K562 (cell line): Measurements from ENCODE around the gene YES1. TPM values are rescaled to one million over a fixed set of nuclear protein-coding genes. Genes with fewer than 3 reads are reported as not detected.
A peak's percentile ranks its signal among the peaks of the same experiment; 100 is the strongest.

Experiments used
- ATAC-seq: fragments of 200-7000 bp; cut with Tn5 transposase; 3 replicates; pipeline ENCODE4 v1.9.1; 2020; ENCODE audit warnings: moderate library complexity
- BruUV-seq: library from RNA; stranded (reverse); fragments of 400-500 nt; replicated peaks from 2 replicates; lab custom pipeline; 2021; lab: Mats Ljungman, UMichigan
- CTCF ChIA-PET: fragments of 300-600 bp; formaldehyde crosslinking; extraction: SDS; loops from one replicate; lab custom pipeline; 2021; ENCODE audit warnings: low intra/inter-chr PET ratio; lab: Yijun Ruan, JAX
- POLR2A ChIA-PET: fragments of 300-600, 350-650 bp; sonication (Branson Sonifier 250); formaldehyde crosslinking; extraction: SDS; loops from one replicate; lab custom pipeline; 2021; ENCODE audit warnings: antibody characterized with exemption, inconsistent platforms; lab: Yijun Ruan, JAX
- DNase-seq, 4 experiments: peaks; one replicate each; pipeline versions ENCODE4 v3.0.0 to v3.0.0-alpha.2; 2011 to 2018; ENCODE audit warnings: low spot score in 3 of 4, mixed read lengths in 3 of 4; ENCODE audit errors: extremely low read depth in 1 of 4
- FAIRE-seq: peaks from 2 replicates; lab custom pipeline; 2011; peaks lifted over from hg19 to GRCh38; lab: Jason Lieb, UNC
- H2AFZ ChIP-seq: 2 replicates; pipeline ENCODE4 v1.6.0; 2011; ENCODE audit warnings: low read depth, low read length, control low read depth, inconsistent platforms
- H3K27ac ChIP-seq: fragments of 200-600 bp; 3 replicates; pipeline ENCODE4 v1.8.0; 2011; ENCODE audit warnings: low read depth, mild to moderate bottlenecking, control low read depth, inconsistent platforms, low read length, moderate library complexity, mixed read lengths; ENCODE audit errors: extremely low read depth
- H3K27me3 ChIP-seq, 2 experiments: fragments of 300-600 bp in 1 of 2; 2 replicates in 1 of 2; 3 replicates in 1 of 2; pipeline versions ENCODE4 v1.6.0 to v1.8.0; 2011; ENCODE audit warnings: inconsistent platforms in 2 of 2, low read length in 2 of 2, mild to moderate bottlenecking in 1 of 2, mixed read lengths in 1 of 2, moderate library complexity in 1 of 2; ENCODE audit not compliant: control insufficient read depth in 2 of 2, insufficient read depth in 2 of 2
- H3K36me3 ChIP-seq: fragments of 300-600 bp; 3 replicates; pipeline ENCODE4 v1.8.0; 2011; ENCODE audit warnings: mild to moderate bottlenecking, low read length, inconsistent platforms; ENCODE audit not compliant: control insufficient read depth, insufficient read depth
- H3K4me1 ChIP-seq, 2 experiments: fragments of 200-600 bp in 1 of 2; replicated peaks in 1 of 2; 2 replicates in 1 of 2; 3 replicates in 1 of 2; pipeline versions ENCODE4 v1.5.1 to v1.8.0; 2011; ENCODE audit warnings: inconsistent platforms in 2 of 2, low read length in 2 of 2, mild to moderate bottlenecking in 1 of 2, mixed read lengths in 1 of 2, moderate library complexity in 1 of 2; ENCODE audit not compliant: control insufficient read depth in 2 of 2, insufficient read depth in 2 of 2
- H3K4me2 ChIP-seq: 2 replicates; pipeline ENCODE4 v1.6.1; 2011; ENCODE audit warnings: low read length, control low read depth, inconsistent platforms, mixed read lengths; ENCODE audit not compliant: insufficient read depth
- H3K4me3 ChIP-seq: fragments of 200-600 bp; sonication (generic), shearing (Covaris generic); 2 replicates; pipeline ENCODE4 v1.5.1; 2016; ENCODE audit warnings: control low read depth, inconsistent platforms
- H3K79me2 ChIP-seq: fragments of 200-600 bp; 3 replicates; pipeline ENCODE4 v1.8.0; 2011; ENCODE audit warnings: low read length, inconsistent platforms; ENCODE audit not compliant: control insufficient read depth, insufficient read depth
- H3K9ac ChIP-seq, 2 experiments: 2 replicates each; pipeline versions ENCODE4 v1.6.0 to v1.6.1; 2011; ENCODE audit warnings: low read depth in 2 of 2, low read length in 2 of 2, control low read depth in 1 of 2, inconsistent platforms in 1 of 2, mild to moderate bottlenecking in 1 of 2, mixed read lengths in 1 of 2; ENCODE audit not compliant: insufficient read depth in 1 of 2
- H3K9me1 ChIP-seq: one replicate; pipeline ENCODE4 v1.6.0; 2011; ENCODE audit warnings: inconsistent platforms, mild to moderate bottlenecking, low read length, moderate library complexity; ENCODE audit not compliant: control insufficient read depth, insufficient read depth
- H3K9me3 ChIP-seq: replicated peaks from 2 replicates; pipeline ENCODE4 v1.5.1; 2011; ENCODE audit warnings: low read depth, low read length, inconsistent platforms; ENCODE audit not compliant: control insufficient read depth, insufficient read depth
- H4K20me1 ChIP-seq: replicated peaks from 2 replicates; pipeline ENCODE4 v1.6.1; 2011; ENCODE audit warnings: low read length, inconsistent platforms, mixed read lengths; ENCODE audit not compliant: control insufficient read depth, insufficient read depth
- KLF16 ChIP-seq: IDR thresholded peaks from 2 replicates; pipeline ENCODE4 v1.6.1; 2016; ENCODE audit warnings: antibody characterized with exemption
- REST ChIP-seq, 2 experiments: fragments of 450-650 bp; formaldehyde crosslinking in 1 of 2; IDR thresholded peaks; 2 replicates each; pipeline versions ENCODE4 v1.4.0 to v1.6.1; 2014 to 2020; ENCODE audit warnings: mild to moderate bottlenecking in 2 of 2, borderline replicate concordance in 1 of 2, low read depth in 1 of 2
- SMAD1 ChIP-seq: fragments of 150-350 bp; IDR thresholded peaks from 2 replicates; pipeline ENCODE4 v1.6.1; 2014; ENCODE audit warnings: low read length, low read depth; ENCODE audit not compliant: partially characterized antibody
- TFAP4 ChIP-seq: sonication (generic); formaldehyde crosslinking; IDR thresholded peaks from 2 replicates; pipeline ENCODE4 v1.8.0; 2022; ENCODE audit warnings: missing genetic modification reagents, mild to moderate bottlenecking, moderate library complexity, borderline replicate concordance
- WGBS: fragments of 100-300 bp; shearing (Covaris generic); methylation state at CpG from one replicate; pipeline ENCODE4 v1.1.6; 2016; ENCODE audit warnings: low coverage, mixed read lengths; ENCODE audit not compliant: insufficient coverage; ENCODE audit errors: missing lambda C conversion rate; 5-methylcytosine and 5-hydroxymethylcytosine counted together
- in situ Hi-C: fragments of 300-500 bp; cut with MboI; formaldehyde crosslinking; loops from 4 replicates; pipeline ENCODE4 v1.15.0; 2018; ENCODE audit warnings: inconsistent platforms, mixed read lengths
- intact Hi-C: fragments of 100-400 bp; cut with micrococcal nuclease; formaldehyde crosslinking; loops from 2 replicates; pipeline ENCODE4 v1.14.2; 2022
- polyA plus RNA-seq, 8 experiments: library from polyadenylated mRNA; depleted of rRNA in 4 of 8; stranded (reverse) in 5 of 8; unstranded in 3 of 8; fragments of >200 nt; fragmentation: Nextera tagmentation in 2 of 8; fragmentation: Illumina TruSeq in 1 of 8; extraction: Ambion mirVana in 2 of 8; extraction: Trizol in 1 of 8; gene quantifications; 2 replicates each; pipeline versions ENCODE4 v1.2.1 to v1.2.3, GENCODE V29; 2011 to 2014; ENCODE audit warnings: inconsistent platforms in 1 of 8, missing spikeins in 1 of 8
- total RNA-seq, 7 experiments: library from RNA; depleted of rRNA in 6 of 7; stranded (reverse); fragments of >200 nt in 6 of 7; fragmentation: Illumina TruSeq in 2 of 7; extraction: Trizol in 2 of 7; gene quantifications; 2 replicates each; pipeline versions ENCODE4 v1.2.1 to v1.2.3, GENCODE V29; 2011 to 2021; ENCODE audit warnings: low replicate concordance in 1 of 7
- TF ChIP-seq, protein P1 (sequence below): sonication (generic); formaldehyde crosslinking; IDR thresholded peaks from 2 replicates; pipeline ENCODE4 v1.8.0; 2022; ENCODE audit warnings: mild to moderate bottlenecking, missing genetic modification reagents

The YES1 gene
- total and polyA plus RNA-seq, 9 of the 15 experiments (the other 6 are each of a cell fraction or from before 2014, with no cell fraction given): 37.2 to 115 (median 77.7) TPM

DNA sequence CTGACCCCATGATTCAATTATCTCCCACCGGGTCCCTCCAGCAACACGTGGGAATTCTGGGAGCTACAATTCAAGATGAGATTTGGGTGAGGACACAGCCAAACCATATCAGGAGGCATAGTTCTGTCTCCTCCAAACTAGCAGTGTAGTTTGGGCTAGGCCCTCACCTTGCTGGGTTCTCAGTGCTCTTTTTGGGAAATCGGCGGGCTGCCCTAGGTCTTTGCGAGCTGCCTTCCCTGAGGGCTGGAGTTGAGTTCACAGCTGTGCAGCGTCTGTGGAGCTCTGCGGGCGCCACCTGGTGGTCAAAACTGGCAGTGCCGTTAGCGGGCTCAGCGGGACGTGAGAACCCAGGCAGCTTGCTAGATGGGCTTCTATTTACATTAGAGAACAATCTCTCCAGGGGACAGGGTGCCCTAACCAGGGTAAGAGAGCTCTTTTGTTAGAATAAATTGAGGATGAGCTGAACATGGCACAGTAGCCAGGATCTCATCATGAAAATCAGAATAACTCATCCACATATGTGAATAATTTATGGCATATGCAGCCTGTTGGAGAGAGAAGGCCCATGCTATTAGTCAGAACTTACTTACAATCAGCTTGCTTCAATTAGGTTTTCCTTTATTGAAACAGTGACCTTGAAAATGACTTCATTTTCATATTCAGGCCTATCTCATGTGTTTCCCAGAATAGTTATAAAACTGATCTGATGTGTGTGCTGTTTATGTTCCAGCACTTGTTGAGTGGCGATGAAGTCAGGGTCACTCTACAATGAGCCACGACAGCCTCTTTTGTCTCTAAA lies 27.4 kb upstream of the YES1 start:
- intact Hi-C loops: loop anchor here (1.0 to 10.0 kb wide), 2 partner anchors 215 to 345 kb away; no protein-coding TSS in a partner anchor
- H3K79me2 ChIP-seq: no peaks in the 10 kb centered on the region
- H3K36me3 ChIP-seq: no peaks in the 10 kb centered on the region
- WGBS: 10% methylated on average over 14 of the region's 14 CpGs
- in situ Hi-C loops: no loop called here
- H4K20me1 ChIP-seq: no peaks in the 10 kb centered on the region
- no peaks in the 10 kb centered on the region for H3K27me3 ChIP-seq
- no peaks in the 10 kb centered on the region for H3K9me1 ChIP-seq
- CTCF ChIA-PET: interaction anchor here (1.1 to 2.7 kb wide), 2 partner anchors 98 to 215 kb away, joined by 8 to 42 read pairs; no protein-coding TSS in a partner anchor
- peak; percentile 91 for ATAC-seq
- H3K9ac ChIP-seq: peak overlapping the region; percentile 59 to 63; a peak in 3 of 4 replicates
- H3K4me2 ChIP-seq: peak overlapping the region; percentile 66
- peaks cover 10 to 30% of the 10 kb centered on the region in 2 experiments for H3K4me1 ChIP-seq
- POLR2A ChIA-PET: interaction anchor here (0.6 to 3.2 kb wide), 15 partner anchors 8 to 408 kb away, joined by 3 to 16 read pairs (median 3); partner anchors contain the start of gene TYMS
- no peaks in the 10 kb centered on the region for H3K9me3 ChIP-seq
- no peak overlapping the region for H3K4me3 ChIP-seq
- BruUV-seq: no TSS peak
- peak; percentile 87 for FAIRE-seq
- peak overlapping the region; percentile 83 for H3K27ac ChIP-seq
- DNase-seq: peak; percentile 91 to 97 (median 92)
- H2AFZ ChIP-seq: peak overlapping the region; percentile 99
- TF ChIP-seq, protein P1, sequence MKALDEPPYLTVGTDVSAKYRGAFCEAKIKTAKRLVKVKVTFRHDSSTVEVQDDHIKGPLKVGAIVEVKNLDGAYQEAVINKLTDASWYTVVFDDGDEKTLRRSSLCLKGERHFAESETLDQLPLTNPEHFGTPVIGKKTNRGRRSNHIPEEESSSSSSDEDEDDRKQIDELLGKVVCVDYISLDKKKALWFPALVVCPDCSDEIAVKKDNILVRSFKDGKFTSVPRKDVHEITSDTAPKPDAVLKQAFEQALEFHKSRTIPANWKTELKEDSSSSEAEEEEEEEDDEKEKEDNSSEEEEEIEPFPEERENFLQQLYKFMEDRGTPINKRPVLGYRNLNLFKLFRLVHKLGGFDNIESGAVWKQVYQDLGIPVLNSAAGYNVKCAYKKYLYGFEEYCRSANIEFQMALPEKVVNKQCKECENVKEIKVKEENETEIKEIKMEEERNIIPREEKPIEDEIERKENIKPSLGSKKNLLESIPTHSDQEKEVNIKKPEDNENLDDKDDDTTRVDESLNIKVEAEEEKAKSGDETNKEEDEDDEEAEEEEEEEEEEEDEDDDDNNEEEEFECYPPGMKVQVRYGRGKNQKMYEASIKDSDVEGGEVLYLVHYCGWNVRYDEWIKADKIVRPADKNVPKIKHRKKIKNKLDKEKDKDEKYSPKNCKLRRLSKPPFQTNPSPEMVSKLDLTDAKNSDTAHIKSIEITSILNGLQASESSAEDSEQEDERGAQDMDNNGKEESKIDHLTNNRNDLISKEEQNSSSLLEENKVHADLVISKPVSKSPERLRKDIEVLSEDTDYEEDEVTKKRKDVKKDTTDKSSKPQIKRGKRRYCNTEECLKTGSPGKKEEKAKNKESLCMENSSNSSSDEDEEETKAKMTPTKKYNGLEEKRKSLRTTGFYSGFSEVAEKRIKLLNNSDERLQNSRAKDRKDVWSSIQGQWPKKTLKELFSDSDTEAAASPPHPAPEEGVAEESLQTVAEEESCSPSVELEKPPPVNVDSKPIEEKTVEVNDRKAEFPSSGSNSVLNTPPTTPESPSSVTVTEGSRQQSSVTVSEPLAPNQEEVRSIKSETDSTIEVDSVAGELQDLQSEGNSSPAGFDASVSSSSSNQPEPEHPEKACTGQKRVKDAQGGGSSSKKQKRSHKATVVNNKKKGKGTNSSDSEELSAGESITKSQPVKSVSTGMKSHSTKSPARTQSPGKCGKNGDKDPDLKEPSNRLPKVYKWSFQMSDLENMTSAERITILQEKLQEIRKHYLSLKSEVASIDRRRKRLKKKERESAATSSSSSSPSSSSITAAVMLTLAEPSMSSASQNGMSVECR: 0 out of 2 replicates have a peak, but pooled peaks have one; percentile 17
- TF ChIP-seq TFAP4 (CRISPR knock-in tag): peak; percentile 99
- TF ChIP-seq SMAD1: peak; percentile 36
- peak; percentile 75 for TF ChIP-seq REST (IDR thresholded peaks at IDR 0.05; ENCODE audit: borderline replicate concordance)
- 0 out of 2 replicates have a peak, but pooled peaks have one; percentile 19 for TF ChIP-seq REST (CRISPR knock-in tag; IDR thresholded peaks at IDR 0.05; ENCODE audit: low read depth)
- 0 out of 2 replicates have a peak, but pooled peaks have one; percentile 68 for TF ChIP-seq KLF16
